ENCODE results near the gene BCAS1.

BCAS1 gene

DNA sequence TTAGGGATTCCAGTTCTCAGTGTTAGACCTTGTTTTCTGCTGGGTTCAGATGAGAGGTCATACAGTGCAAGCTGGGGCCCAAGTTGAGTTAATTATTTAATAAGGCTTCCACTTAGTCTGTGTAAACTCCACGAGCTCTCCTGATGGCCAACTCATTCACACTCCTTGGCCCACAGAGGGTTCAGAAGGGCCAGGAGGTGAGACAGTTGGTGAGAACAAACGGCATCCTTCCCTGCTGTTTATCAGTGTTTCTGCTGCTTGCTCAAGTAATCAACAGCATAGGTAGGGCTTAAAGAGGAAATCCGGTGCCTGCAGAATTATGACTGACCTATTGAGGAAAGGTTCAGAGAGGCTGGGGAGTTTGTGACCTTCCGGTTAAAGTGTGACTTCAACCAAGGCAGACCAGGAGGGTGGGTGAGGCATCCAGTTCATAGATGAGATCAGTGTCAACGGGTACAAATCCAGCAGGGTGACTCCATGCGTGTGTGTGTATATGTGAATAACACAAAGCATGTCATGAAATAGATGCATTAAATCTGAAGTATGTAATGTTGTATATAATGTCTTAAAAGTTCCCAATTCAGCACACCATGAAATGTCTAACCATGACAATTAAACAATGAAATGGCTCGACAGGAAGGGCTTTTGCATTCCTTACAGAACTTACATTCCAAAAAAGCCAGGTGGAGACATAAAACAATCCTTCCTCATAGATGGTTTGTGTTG lies 37.4 kb upstream of the BCAS1 start:
- no peak overlapping the region for H2BK5ac ChIP-seq (ENCODE audit: low read depth, low read length, poor library complexity)
- H3K36me3 ChIP-seq (ENCODE audit: control insufficient read depth in 1 of 2, insufficient read depth in 2 of 2, low read length in 2 of 2), result no peaks in the 10 kb centered on the region
- peaks cover 0 to 2% of the 10 kb centered on the region in 2 experiments for H3K4me1 ChIP-seq (ENCODE audit: control insufficient read depth in 1 of 2, insufficient read depth in 2 of 2, low read length in 2 of 2)
- H4K8ac ChIP-seq (ENCODE audit: low read depth, low read length), result peak overlapping the region; percentile 1
- H3K4ac ChIP-seq (ENCODE audit: low read depth, low read length), result no peak overlapping the region
- H2AK5ac ChIP-seq (ENCODE audit: low read length), result no peak overlapping the region
- H3K9ac ChIP-seq (ENCODE audit: low read length), result no peak overlapping the region
- no peaks in the 10 kb centered on the region for H3K9me3 ChIP-seq (ENCODE audit: insufficient read depth, low read depth, low read length)
- H3K79me1 ChIP-seq (ENCODE audit: low read length), result peaks cover 2% of the 10 kb centered on the region
- H3K27me3 ChIP-seq (ENCODE audit: insufficient read depth, low read length), result no peaks in the 10 kb centered on the region
- H3K79me2 ChIP-seq (ENCODE audit: control insufficient read depth, insufficient read depth, low read length, poor library complexity), result no peaks in the 10 kb centered on the region
- no peak overlapping the region for H4K91ac ChIP-seq (ENCODE audit: low read depth, low read length)
- H3K14ac ChIP-seq (ENCODE audit: low read length), result no peak overlapping the region
- H3K4me3 ChIP-seq (ENCODE audit: low read depth, low read length), result no peak overlapping the region
- no peak for DNase-seq
- no peak overlapping the region for H4K12ac ChIP-seq (ENCODE audit: low read depth, low read length)
- no CpG with 5 or more reads among the region's 7 CpGs for WGBS (ENCODE audit: extremely low coverage, insufficient coverage, insufficient read length)
- no peak overlapping the region for H3K4me2 ChIP-seq (ENCODE audit: low read length)
- H3K23ac ChIP-seq (ENCODE audit: low read length), result no peak overlapping the region
- no peak overlapping the region for H2BK120ac ChIP-seq (ENCODE audit: insufficient read depth, low read length, poor library complexity)
- no peak overlapping the region for H2AFZ ChIP-seq (ENCODE audit: insufficient read depth, low read length, poor library complexity)
- peak overlapping the region; percentile 8 for H2BK12ac ChIP-seq (ENCODE audit: low read length)
- H3K27ac ChIP-seq (ENCODE audit: low read depth, low read length), result no peak overlapping the region
- H3K18ac ChIP-seq (ENCODE audit: low read length), result no peak overlapping the region

DNA sequence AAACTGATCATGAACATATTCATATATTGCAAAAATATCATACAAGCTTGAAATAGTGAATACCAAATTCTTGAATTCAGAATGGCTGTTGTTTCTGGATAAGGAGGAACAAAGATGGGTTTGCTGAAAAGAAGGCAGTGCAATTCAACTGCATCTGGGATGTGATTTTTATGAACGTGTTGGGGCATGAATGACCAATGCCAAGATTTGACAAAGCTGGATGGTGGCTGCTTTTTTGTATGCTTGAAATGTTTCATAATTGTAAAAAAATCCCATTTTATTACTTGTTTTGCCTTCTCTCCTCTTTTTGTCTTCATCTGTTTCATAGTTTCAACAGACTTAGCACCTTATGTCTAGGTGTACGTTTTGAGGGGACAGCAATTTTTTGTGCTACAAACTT lies 36.8 kb upstream of the BCAS1 start:
- Histone ChIP-seq H3K79me1 (ENCODE audit: low read length) (peaks cover 4% of the 10 kb centered on the region), H2BK120ac (ENCODE audit: insufficient read depth, low read length, poor library complexity) (no peak overlapping the region), H4K12ac (ENCODE audit: low read depth, low read length) (no peak overlapping the region), H3K18ac (ENCODE audit: low read length) (no peak overlapping the region), H3K4me1 (ENCODE audit: control insufficient read depth in 1 of 2, insufficient read depth in 2 of 2, low read length in 2 of 2) (peaks cover 0 to 5% of the 10 kb centered on the region in 2 experiments), H3K27ac (ENCODE audit: low read depth, low read length) (no peak overlapping the region), H2BK12ac (ENCODE audit: low read length) (no peak overlapping the region), H3K36me3 (ENCODE audit: control insufficient read depth in 1 of 2, insufficient read depth in 2 of 2, low read length in 2 of 2) (no peaks in the 10 kb centered on the region), H2AFZ (ENCODE audit: insufficient read depth, low read length, poor library complexity) (no peak overlapping the region), H2AK5ac (ENCODE audit: low read length) (no peak overlapping the region), H3K4me2 (ENCODE audit: low read length) (no peak overlapping the region), H3K23ac (ENCODE audit: low read length) (no peak overlapping the region), H2BK5ac (ENCODE audit: low read depth, low read length, poor library complexity) (no peak overlapping the region), H3K79me2 (ENCODE audit: control insufficient read depth, insufficient read depth, low read length, poor library complexity) (no peaks in the 10 kb centered on the region), H3K9me3 (ENCODE audit: insufficient read depth, low read depth, low read length) (no peaks in the 10 kb centered on the region), H4K91ac (ENCODE audit: low read depth, low read length) (no peak overlapping the region), H3K9ac (ENCODE audit: low read length) (no peak overlapping the region), H3K27me3 (ENCODE audit: insufficient read depth, low read length) (no peaks in the 10 kb centered on the region), H4K8ac (ENCODE audit: low read depth, low read length) (no peak overlapping the region), H3K4ac (ENCODE audit: low read depth, low read length) (no peak overlapping the region), H3K14ac (ENCODE audit: low read length) (no peak overlapping the region), H3K4me3 (ENCODE audit: low read depth, low read length) (no peak overlapping the region)
- no peak for DNase-seq
- no CpG with 5 or more reads among the region's 2 CpGs for WGBS (ENCODE audit: extremely low coverage, insufficient coverage, insufficient read length)

DNA sequence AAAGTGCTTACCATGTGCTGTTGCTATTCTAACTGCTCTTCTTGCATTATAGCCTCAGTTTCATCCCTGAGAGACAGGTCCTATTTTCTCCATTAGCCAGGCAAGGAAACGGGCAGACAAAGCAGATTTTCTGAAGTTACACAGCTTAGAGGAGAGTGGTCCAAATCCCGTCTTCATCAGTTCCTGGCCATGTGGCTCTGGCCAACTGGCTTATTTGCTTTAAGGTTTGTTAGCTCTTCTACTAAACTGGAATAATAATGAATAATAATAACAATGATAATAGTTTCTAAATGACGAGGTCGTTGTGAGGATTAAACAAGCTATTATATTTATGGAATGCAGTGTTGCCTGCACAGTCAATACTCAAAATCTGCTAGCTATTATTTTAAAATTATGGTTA lies 35.8 kb upstream of the BCAS1 start:
- Histone ChIP-seq H3K36me3 (ENCODE audit: control insufficient read depth in 1 of 2, insufficient read depth in 2 of 2, low read length in 2 of 2) (no peaks in the 10 kb centered on the region), H4K12ac (ENCODE audit: low read depth, low read length) (no peak overlapping the region), H2BK120ac (ENCODE audit: insufficient read depth, low read length, poor library complexity) (no peak overlapping the region), H3K4me2 (ENCODE audit: low read length) (no peak overlapping the region), H4K91ac (ENCODE audit: low read depth, low read length) (no peak overlapping the region), H3K9me3 (ENCODE audit: insufficient read depth, low read depth, low read length) (no peaks in the 10 kb centered on the region), H4K8ac (ENCODE audit: low read depth, low read length) (no peak overlapping the region), H3K23ac (ENCODE audit: low read length) (no peak overlapping the region), H3K27me3 (ENCODE audit: insufficient read depth, low read length) (no peaks in the 10 kb centered on the region), H3K14ac (ENCODE audit: low read length) (no peak overlapping the region), H3K4ac (ENCODE audit: low read depth, low read length) (no peak overlapping the region), H3K18ac (ENCODE audit: low read length) (no peak overlapping the region), H2AK5ac (ENCODE audit: low read length) (no peak overlapping the region), H2BK5ac (ENCODE audit: low read depth, low read length, poor library complexity) (no peak overlapping the region), H3K4me1 (ENCODE audit: control insufficient read depth in 1 of 2, insufficient read depth in 2 of 2, low read length in 2 of 2) (peaks cover 0 to 7% of the 10 kb centered on the region in 2 experiments), H2AFZ (ENCODE audit: insufficient read depth, low read length, poor library complexity) (no peak overlapping the region), H3K9ac (ENCODE audit: low read length) (no peak overlapping the region), H3K27ac (ENCODE audit: low read depth, low read length) (no peak overlapping the region), H3K79me2 (ENCODE audit: control insufficient read depth, insufficient read depth, low read length, poor library complexity) (no peaks in the 10 kb centered on the region), H2BK12ac (ENCODE audit: low read length) (no peak overlapping the region), H3K4me3 (ENCODE audit: low read depth, low read length) (no peak overlapping the region), H3K79me1 (ENCODE audit: low read length) (peaks cover 5% of the 10 kb centered on the region)
- DNase-seq, result no peak
- no CpG with 5 or more reads among the region's 4 CpGs for WGBS (ENCODE audit: extremely low coverage, insufficient coverage, insufficient read length)

DNA sequence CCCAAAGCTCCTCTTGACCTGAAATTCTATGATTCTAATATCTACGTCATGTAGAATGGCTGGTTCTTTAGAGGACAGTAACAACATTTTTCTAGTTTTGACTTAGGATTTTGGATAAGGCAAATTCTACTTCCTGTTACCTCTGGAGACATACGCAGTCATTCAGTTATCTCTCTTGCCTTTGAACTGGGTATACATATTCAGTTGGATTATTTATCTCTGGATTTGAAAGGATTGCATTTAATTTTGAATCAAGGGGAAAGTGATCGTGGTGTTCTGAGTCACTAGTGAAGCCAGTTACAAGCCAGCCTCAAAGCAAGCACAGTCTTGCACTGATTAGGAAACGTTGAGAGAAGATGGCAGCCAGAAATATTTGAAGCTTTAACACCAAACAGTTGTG lies 35.3 kb upstream of the BCAS1 start:
- Histone ChIP-seq H2AK5ac (ENCODE audit: low read length) (no peak overlapping the region), H4K8ac (ENCODE audit: low read depth, low read length) (no peak overlapping the region), H4K12ac (ENCODE audit: low read depth, low read length) (no peak overlapping the region), H2AFZ (ENCODE audit: insufficient read depth, low read length, poor library complexity) (no peak overlapping the region), H2BK12ac (ENCODE audit: low read length) (no peak overlapping the region), H4K91ac (ENCODE audit: low read depth, low read length) (no peak overlapping the region), H3K79me1 (ENCODE audit: low read length) (peaks cover 5% of the 10 kb centered on the region), H3K18ac (ENCODE audit: low read length) (no peak overlapping the region), H3K9ac (ENCODE audit: low read length) (no peak overlapping the region), H3K4ac (ENCODE audit: low read depth, low read length) (no peak overlapping the region), H3K4me3 (ENCODE audit: low read depth, low read length) (no peak overlapping the region), H3K4me2 (ENCODE audit: low read length) (no peak overlapping the region), H2BK5ac (ENCODE audit: low read depth, low read length, poor library complexity) (no peak overlapping the region), H3K27me3 (ENCODE audit: insufficient read depth, low read length) (no peaks in the 10 kb centered on the region), H3K14ac (ENCODE audit: low read length) (no peak overlapping the region), H3K4me1 (ENCODE audit: control insufficient read depth in 1 of 2, insufficient read depth in 2 of 2, low read length in 2 of 2) (peaks cover 0 to 7% of the 10 kb centered on the region in 2 experiments), H3K79me2 (ENCODE audit: control insufficient read depth, insufficient read depth, low read length, poor library complexity) (no peaks in the 10 kb centered on the region), H3K9me3 (ENCODE audit: insufficient read depth, low read depth, low read length) (no peaks in the 10 kb centered on the region), H3K27ac (ENCODE audit: low read depth, low read length) (no peak overlapping the region), H3K23ac (ENCODE audit: low read length) (no peak overlapping the region), H3K36me3 (ENCODE audit: control insufficient read depth in 1 of 2, insufficient read depth in 2 of 2, low read length in 2 of 2) (no peaks in the 10 kb centered on the region), H2BK120ac (ENCODE audit: insufficient read depth, low read length, poor library complexity) (no peak overlapping the region)
- WGBS (ENCODE audit: extremely low coverage, insufficient coverage, insufficient read length), result no CpG with 5 or more reads among the region's 4 CpGs
- DNase-seq, result no peak

Data from trophoblast cell (in vitro differentiated cells and primary cell).